Upper lobe of left lung (tissue), 6 donors: ENCODE data around the gene WDR70. TPM values are rescaled to one million over a fixed set of nuclear protein-coding genes. Genes with fewer than 3 reads are reported as not detected.

ENCODE experiments used
- ATAC-seq, 2 donors: fragments of 200-7000 bp; cut with Tn5 transposase; one replicate each; pipeline ENCODE4 v1.9.1; 2022; ENCODE audit warnings: mild to moderate bottlenecking in 2 of 2, moderate library complexity in 2 of 2; ENCODE audit not compliant: low FRiP score in 2 of 2
- DNase-seq, 2 donors: peaks; one replicate each; pipeline ENCODE4 v3.0.0-alpha.2; 2019 to 2020
- H3K27ac ChIP-seq, 4 donors: fragments of 200-600 bp; sonication (generic); one replicate each; pipeline ENCODE4 v1.5.1; 2016 to 2019
- H3K27me3 ChIP-seq, 4 donors: fragments of 200-600 bp; sonication (generic); one replicate each; pipeline ENCODE4 v1.5.1; 2017 to 2019
- H3K36me3 ChIP-seq, 4 donors: fragments of 200-600 bp; sonication (generic); one replicate each; pipeline ENCODE4 v1.5.1; 2016 to 2019
- H3K4me1 ChIP-seq, 4 donors: fragments of 200-600 bp; sonication (generic); one replicate each; pipeline ENCODE4 v1.5.1; 2018 to 2019
- H3K4me3 ChIP-seq, 4 donors: fragments of 200-600 bp; sonication (generic); one replicate each; pipeline ENCODE4 v1.5.1; 2017 to 2019; ENCODE audit warnings: mild to moderate bottlenecking in 2 of 4, moderate library complexity in 1 of 4
- H3K9me3 ChIP-seq, 4 donors: fragments of 200-600 bp; sonication (generic); one replicate each; pipeline ENCODE4 v1.5.1; 2018 to 2019
- CTCF ChIP-seq, 6 experiments: fragments of 450-650 bp in 4 of 6; fragments of 200-600 bp in 2 of 6; sonication (generic) in 2 of 6; IDR thresholded peaks; one replicate each; pipeline ENCODE4 v1.5.1; 2016 to 2019; ENCODE audit warnings: antibody characterized with exemption in 6 of 6
- EP300 ChIP-seq, 4 donors: sonication (generic); formaldehyde crosslinking; IDR thresholded peaks; one replicate each; pipeline ENCODE4 v1.5.1; 2017; ENCODE audit warnings: antibody characterized with exemption in 4 of 4, control low read depth in 2 of 4
- POLR2A ChIP-seq, 4 donors: fragments of 450-650 bp; IDR thresholded peaks; one replicate each; pipeline ENCODE4 v1.5.1; 2016 to 2017; ENCODE audit warnings: antibody characterized with exemption in 4 of 4, mild to moderate bottlenecking in 2 of 4
- POLR2AphosphoS5 ChIP-seq, 2 donors: sonication (generic); formaldehyde crosslinking; IDR thresholded peaks; one replicate each; pipeline ENCODE4 v1.5.1; 2017; ENCODE audit warnings: antibody characterized with exemption in 2 of 2
- WGBS, 2 donors: methylation state at CpG; one replicate each; pipeline ENCODE4 v1.1.5; 2017 to 2018; 5-methylcytosine and 5-hydroxymethylcytosine counted together
- total RNA-seq, 6 donors: library from RNA; depleted of rRNA in 4 of 6; stranded (reverse); fragments of >200 nt in 4 of 6; gene quantifications; one replicate each; pipeline versions ENCODE4 v1.1.0 to v1.2.1, GENCODE V29; 2016 to 2021
- donor health status: DM: no; HTN: no; CAD: no; lungs with moderate emphysema.
- donor health status: DM: no; HTN: yes; CAD: no; lungs with severe emphysema.

WDR70 gene
- total RNA-seq, 6 donors from 2014 or later = 20.7 to 75.4 (median 27.9) TPM

GRCh38 chr5:37519807-37520206 lies 140.7 kb downstream of the WDR70 start:
- ATAC-seq (no peak), DNase-seq (no peak)
- Histone ChIP-seq H3K4me1 (no peaks in the 10 kb centered on the region), H3K4me3 (no peak overlapping the region), H3K27me3 (no peaks in the 10 kb centered on the region), H3K27ac (no peak overlapping the region), H3K9me3 (peaks cover 0 to 6% (median 0%) of the 10 kb centered on the region in 4 donors), H3K36me3 (peaks cover 0 to 27% (median 3%) of the 10 kb centered on the region in 4 donors)
- TF ChIP-seq CTCF (IDR thresholded peaks at IDR 0.05) (no peak), POLR2A (IDR thresholded peaks at IDR 0.05) (no peak), POLR2AphosphoS5 (IDR thresholded peaks at IDR 0.05) (no peak), EP300 (IDR thresholded peaks at IDR 0.05) (no peak)
- WGBS, 2 donors = 92 to 97% methylated on average over 1 of the region's 1 CpG

DNA sequence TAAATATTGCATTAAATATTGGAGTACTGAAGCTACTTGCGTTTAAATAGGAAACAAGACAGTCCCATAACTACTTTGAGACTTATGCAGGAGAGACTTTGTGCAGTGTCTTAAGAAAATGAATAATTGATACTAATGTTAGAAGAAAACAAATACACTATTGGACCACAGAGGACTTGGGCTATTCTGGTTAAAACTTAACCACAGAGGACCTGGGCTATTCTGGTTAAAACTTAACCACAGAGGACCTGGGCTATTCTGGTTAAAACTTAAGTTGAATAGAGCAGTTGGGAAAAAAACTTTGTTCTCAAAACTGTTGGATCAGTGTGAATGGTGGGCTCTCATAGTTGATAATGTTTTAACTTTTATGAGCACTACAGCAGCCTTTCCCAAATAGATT lies 141.7 kb downstream of the WDR70 start:
- DNase-seq (no peak), ATAC-seq (no peak)
- Histone ChIP-seq H3K9me3 (peaks cover 0 to 6% (median 0%) of the 10 kb centered on the region in 4 donors), H3K36me3 (peaks cover 0 to 27% (median 3%) of the 10 kb centered on the region in 4 donors), H3K27ac (no peak overlapping the region), H3K4me1 (no peaks in the 10 kb centered on the region), H3K27me3 (no peaks in the 10 kb centered on the region), H3K4me3 (no peak overlapping the region)
- TF ChIP-seq EP300 (IDR thresholded peaks at IDR 0.05) (no peak), POLR2AphosphoS5 (IDR thresholded peaks at IDR 0.05) (no peak), POLR2A (IDR thresholded peaks at IDR 0.05) (no peak), CTCF (IDR thresholded peaks at IDR 0.05) (no peak)
- 82 to 88% methylated on average over 1 of the region's 1 CpG for WGBS, 2 donors

- 98 to 100% methylated on average over 11 to 13 of the region's 13 CpGs for WGBS, 2 donors
- no peak overlapping the region for H3K27ac ChIP-seq
- no peak overlapping the region for H3K4me3 ChIP-seq
- DNase-seq = no peak
- no peak for ATAC-seq
- H3K9me3 ChIP-seq = no peaks in the 10 kb centered on the region
- TF ChIP-seq POLR2AphosphoS5 (IDR thresholded peaks at IDR 0.05) = no peak
- TF ChIP-seq CTCF (IDR thresholded peaks at IDR 0.05) = no peak
- TF ChIP-seq POLR2A (IDR thresholded peaks at IDR 0.05) = no peak
- no peak for TF ChIP-seq EP300 (IDR thresholded peaks at IDR 0.05)
- H3K27me3 ChIP-seq = no peaks in the 10 kb centered on the region
- no peaks in the 10 kb centered on the region for H3K4me1 ChIP-seq
- H3K36me3 ChIP-seq = peaks cover 0 to 4% (median 1%) of the 10 kb centered on the region in 4 donors
Observed at GRCh38 chr5:37532976-37533740, 154.0 kb downstream of the WDR70 start.

DNA sequence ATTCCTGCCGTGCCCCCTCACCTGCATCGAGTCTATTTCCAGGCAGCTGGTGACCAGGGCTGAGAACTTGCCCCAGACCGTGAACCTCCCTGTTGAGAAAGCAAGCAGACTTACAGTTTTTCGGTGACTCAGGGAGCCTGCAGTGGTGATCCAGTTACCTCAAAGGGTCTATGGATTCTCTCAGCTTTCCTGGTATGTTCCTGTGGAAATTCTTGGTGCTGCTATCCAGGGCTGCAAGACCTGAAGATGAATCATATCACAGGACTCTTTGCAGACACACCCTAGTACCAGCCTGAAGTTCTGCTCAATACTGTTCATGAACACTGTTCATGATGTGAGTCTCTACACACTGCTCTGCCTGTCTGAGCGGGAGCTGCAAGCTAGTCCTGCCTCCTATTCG lies 154.7 kb downstream of the WDR70 start:
- Histone ChIP-seq H3K36me3 (peaks cover 0 to 4% (median 1%) of the 10 kb centered on the region in 4 donors), H3K4me1 (no peaks in the 10 kb centered on the region), H3K27ac (no peak overlapping the region), H3K27me3 (no peaks in the 10 kb centered on the region), H3K4me3 (no peak overlapping the region), H3K9me3 (no peaks in the 10 kb centered on the region)
- ATAC-seq (no peak), DNase-seq (no peak)
- TF ChIP-seq CTCF (IDR thresholded peaks at IDR 0.05) = no peak
- no peak for TF ChIP-seq POLR2A (IDR thresholded peaks at IDR 0.05)
- TF ChIP-seq EP300 (IDR thresholded peaks at IDR 0.05) = no peak
- no peak for TF ChIP-seq POLR2AphosphoS5 (IDR thresholded peaks at IDR 0.05)
- WGBS, 2 donors = 99 to 100% methylated on average over 4 to 6 of the region's 6 CpGs

- no peak overlapping the region for H3K27ac ChIP-seq
- H3K27me3 ChIP-seq = no peaks in the 10 kb centered on the region
- TF ChIP-seq EP300 (IDR thresholded peaks at IDR 0.05) (no peak), CTCF (IDR thresholded peaks at IDR 0.05) (no peak), POLR2AphosphoS5 (IDR thresholded peaks at IDR 0.05) (no peak), POLR2A (IDR thresholded peaks at IDR 0.05) (no peak)
- no peaks in the 10 kb centered on the region for H3K9me3 ChIP-seq
- DNase-seq = no peak
- WGBS, 2 donors = 93 to 98% methylated on average over 3 of the region's 3 CpGs
- ATAC-seq = no peak
- H3K4me3 ChIP-seq = no peak overlapping the region
- no peaks in the 10 kb centered on the region for H3K36me3 ChIP-seq
- H3K4me1 ChIP-seq = no peaks in the 10 kb centered on the region
Observed at GRCh38 chr5:37539459-37539858, 160.3 kb downstream of the WDR70 start.
